GM20000 (cell line): ENCODE results near the gene ALDH1L1.

Source experiments
- DNase-seq: peaks from one replicate; pipeline ENCODE4 v3.0.0; 2012; ENCODE audit warnings: low spot score
- CTCF ChIP-seq: IDR thresholded peaks from 2 replicates; pipeline ENCODE4 v1.5.1; 2012; ENCODE audit warnings: mild to moderate bottlenecking, control low read depth; ENCODE audit errors: extremely low read depth, missing control alignments

Gene ALDH1L1

DNA sequence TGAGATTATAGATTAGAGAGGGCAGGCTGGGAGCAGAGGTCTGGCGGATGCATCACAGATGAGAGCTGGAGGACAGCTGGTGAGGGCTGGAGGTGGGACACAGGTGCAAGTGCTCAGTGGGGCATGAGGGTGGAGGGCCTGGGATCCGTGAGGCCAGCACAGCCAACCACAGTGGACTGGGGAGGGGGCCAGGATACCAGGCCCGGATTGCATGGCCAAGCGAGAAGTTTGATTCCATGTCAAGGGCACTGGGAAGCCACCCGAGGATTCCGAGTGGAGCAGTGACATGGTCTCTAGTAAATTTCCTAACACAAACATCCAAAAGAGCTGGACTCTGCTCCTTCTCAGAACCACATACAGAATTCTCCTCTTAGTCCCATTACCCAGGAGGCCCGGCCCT lies 52.5 kb downstream of the ALDH1L1 start:
- no peak for DNase-seq
- no peak for TF ChIP-seq CTCF

DNA sequence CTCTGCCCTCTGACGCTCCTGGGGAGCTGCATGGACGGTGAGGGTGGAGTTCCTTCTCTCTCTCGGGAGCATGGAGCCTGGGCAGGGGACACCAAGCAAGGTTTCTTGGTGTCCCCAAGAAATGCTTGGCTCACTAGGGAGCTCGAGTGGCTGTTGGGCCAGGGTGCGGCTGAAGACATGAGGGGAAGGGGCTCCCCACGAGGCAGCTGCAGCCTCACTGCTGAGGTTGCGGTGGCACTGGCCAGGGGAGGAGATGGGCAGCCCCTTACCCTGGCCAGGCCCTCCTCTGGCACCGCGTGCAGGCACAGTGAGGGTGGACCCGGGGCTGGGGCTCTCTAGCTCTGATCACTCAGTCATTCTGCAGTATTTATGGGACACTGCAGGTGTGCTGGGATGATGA lies 52.9 kb downstream of the ALDH1L1 start:
- TF ChIP-seq CTCF, result no peak
- DNase-seq, result no peak

DNA sequence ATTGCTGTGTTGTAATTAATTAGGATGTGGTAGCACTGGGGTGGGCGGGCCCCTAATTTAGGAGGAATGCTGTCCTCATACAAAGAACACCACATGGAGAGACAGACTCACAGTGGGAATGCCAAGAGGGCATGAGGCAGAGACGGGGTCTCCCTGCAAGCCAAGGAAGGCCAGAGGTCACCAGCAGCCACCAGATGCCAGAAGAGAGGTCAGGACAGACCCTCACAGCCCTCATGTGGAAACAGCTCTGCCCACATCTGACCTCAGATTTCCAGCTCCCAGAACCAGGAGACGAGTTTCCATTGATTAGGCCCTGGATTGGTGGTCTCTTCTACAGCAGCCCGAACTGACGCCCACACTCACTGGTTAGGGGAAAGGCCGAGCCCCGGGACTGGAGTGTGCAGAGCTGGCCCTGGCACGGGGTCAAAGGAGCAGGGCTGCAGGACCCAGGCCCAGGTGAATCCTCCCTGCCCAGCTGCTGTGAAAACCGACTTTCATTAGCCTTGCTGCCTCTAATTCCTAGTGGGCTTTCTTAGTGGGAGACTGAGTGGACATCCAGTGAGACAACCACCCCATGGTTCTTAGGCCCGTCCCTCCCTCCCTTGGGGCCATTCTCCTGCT lies 53.5 kb downstream of the ALDH1L1 start:
- no peak for DNase-seq
- no peak for TF ChIP-seq CTCF

GRCh38 chr3:126126286-126126685 lies 54.1 kb downstream of the ALDH1L1 start:
- DNase-seq, result no peak
- TF ChIP-seq CTCF, result no peak

DNA sequence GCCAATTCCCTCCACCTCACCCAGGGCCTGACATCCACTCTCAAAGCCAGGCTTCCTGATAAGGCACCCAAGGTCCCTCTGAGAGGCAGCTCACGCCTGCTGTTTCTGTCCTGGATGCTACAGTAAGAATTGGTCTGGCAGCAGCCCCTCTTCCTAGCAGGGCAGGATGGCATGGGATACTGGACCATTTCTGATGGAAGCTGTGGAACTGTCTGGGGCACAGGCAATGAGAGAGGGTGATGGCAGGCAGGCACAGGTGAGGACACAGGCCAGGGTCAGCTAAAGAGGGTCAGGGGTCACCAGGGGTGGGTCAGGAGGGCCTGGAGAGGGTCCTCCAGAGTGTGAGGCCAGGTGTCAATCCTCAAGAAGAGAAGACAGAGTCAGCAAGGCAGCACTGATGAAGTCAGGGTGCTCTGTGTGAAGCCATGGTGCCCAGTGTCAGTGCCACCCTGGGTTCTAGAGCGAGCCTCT lies 54.6 kb downstream of the ALDH1L1 start:
- DNase-seq, result no peak

GRCh38 chr3:126125341-126125740 lies 55.0 kb downstream of the ALDH1L1 start:
- no peak for TF ChIP-seq CTCF
- DNase-seq, result no peak

More for the DNA sequence above, 54.6 kb downstream of the ALDH1L1 start:
- TF ChIP-seq CTCF, result no peak

DNA sequence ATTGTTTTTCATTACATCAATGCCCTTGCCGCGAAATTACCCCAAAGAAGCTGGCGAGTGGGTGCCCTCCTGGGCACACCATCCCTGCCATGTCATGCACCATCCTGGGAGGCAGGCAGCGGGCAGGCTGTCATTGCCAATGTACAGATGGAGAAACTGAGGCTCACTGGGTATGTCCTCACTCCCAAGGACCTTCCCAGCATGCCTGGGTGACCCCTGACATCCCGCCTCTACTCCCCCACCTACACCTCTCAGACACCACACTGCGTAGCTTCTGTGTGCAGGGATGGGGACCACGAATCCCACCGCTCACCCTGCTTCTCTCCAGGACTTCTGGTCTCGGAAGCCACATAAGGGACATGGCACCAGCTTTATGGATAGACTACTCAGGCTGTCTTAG lies 55.5 kb downstream of the ALDH1L1 start:
- no peak for TF ChIP-seq CTCF
- DNase-seq, result no peak
